Limb (tissue), 2 donors: Measurements from ENCODE around the gene SERHL2.
"Not testable (repeated sequence)": the region's sequence is repeated elsewhere in the genome, so short reads cannot be mapped to it uniquely, and the experiment has no call there.

Experiments
- DNase-seq, 2 donors: peaks; one replicate each; pipeline ENCODE4 v3.0.0-alpha.2; 2016; ENCODE audit errors: extremely low spot score in 2 of 2

Gene SERHL2

GRCh38 chr22:42574046-42574445 lies 20.3 kb downstream of the SERHL2 start:
- DNase-seq, result not testable (repeated sequence)

GRCh38 chr22:42574468-42574867 lies 20.7 kb downstream of the SERHL2 start:
- not testable (repeated sequence) for DNase-seq

- DNase-seq, result not testable (repeated sequence)
These were observed 22.3 kb downstream of the SERHL2 start for GRCh38 chr22:42575996-42576574.

GRCh38 chr22:42577141-42577540 lies 23.4 kb downstream of the SERHL2 start:
- DNase-seq, result not testable (repeated sequence)

GRCh38 chr22:42577623-42578240 lies 24.0 kb downstream of the SERHL2 start:
- DNase-seq, result no peak

- DNase-seq, result not testable (repeated sequence)
These were observed 26.3 kb downstream of the SERHL2 start for GRCh38 chr22:42580040-42580439.

GRCh38 chr22:42581194-42581761 lies 27.5 kb downstream of the SERHL2 start:
- DNase-seq, result not testable (repeated sequence)

- DNase-seq, result peak; percentile 82 to 90
These were observed 28.3 kb downstream of the SERHL2 start for GRCh38 chr22:42581762-42582716.

GRCh38 chr22:42582987-42583386 lies 29.2 kb downstream of the SERHL2 start:
- DNase-seq, result no peak

GRCh38 chr22:42584364-42584940 lies 30.7 kb downstream of the SERHL2 start:
- no peak for DNase-seq

GRCh38 chr22:42585096-42585495 lies 31.3 kb downstream of the SERHL2 start:
- no peak for DNase-seq

GRCh38 chr22:42586381-42586780 lies 32.6 kb downstream of the SERHL2 start:
- no peak for DNase-seq

GRCh38 chr22:42587588-42588175 lies 33.9 kb downstream of the SERHL2 start:
- no peak for DNase-seq

GRCh38 chr22:42591987-42592386 lies 38.2 kb downstream of the SERHL2 start:
- no peak for DNase-seq

- DNase-seq, result no peak
These were observed 41.7 kb downstream of the SERHL2 start for GRCh38 chr22:42595434-42595833.

- DNase-seq, result peak in 1 of 2 donors; percentile 40
These were observed 42.6 kb downstream of the SERHL2 start for GRCh38 chr22:42596336-42596735.

GRCh38 chr22:42596863-42597530 lies 43.2 kb downstream of the SERHL2 start:
- no peak for DNase-seq

- DNase-seq, result no peak
These were observed 48.2 kb downstream of the SERHL2 start for GRCh38 chr22:42601879-42602465.

GRCh38 chr22:42602470-42602869 lies 48.7 kb downstream of the SERHL2 start:
- DNase-seq, result no peak

- DNase-seq, result no peak
These were observed 49.7 kb downstream of the SERHL2 start for GRCh38 chr22:42603427-42603826.
